Activated naive CD4-positive, alpha-beta T cell (primary cell): ENCODE data around the gene SLF2.

ENCODE experiments used
- DNase-seq, 4 experiments: peaks; one replicate each; lab custom pipeline; 2025; lab: John Stamatoyannopoulos, UW

Gene SLF2

GRCh38 chr10:100980711-100981110 lies 67.9 kb downstream of the SLF2 start:
- DNase-seq: no peak

DNA sequence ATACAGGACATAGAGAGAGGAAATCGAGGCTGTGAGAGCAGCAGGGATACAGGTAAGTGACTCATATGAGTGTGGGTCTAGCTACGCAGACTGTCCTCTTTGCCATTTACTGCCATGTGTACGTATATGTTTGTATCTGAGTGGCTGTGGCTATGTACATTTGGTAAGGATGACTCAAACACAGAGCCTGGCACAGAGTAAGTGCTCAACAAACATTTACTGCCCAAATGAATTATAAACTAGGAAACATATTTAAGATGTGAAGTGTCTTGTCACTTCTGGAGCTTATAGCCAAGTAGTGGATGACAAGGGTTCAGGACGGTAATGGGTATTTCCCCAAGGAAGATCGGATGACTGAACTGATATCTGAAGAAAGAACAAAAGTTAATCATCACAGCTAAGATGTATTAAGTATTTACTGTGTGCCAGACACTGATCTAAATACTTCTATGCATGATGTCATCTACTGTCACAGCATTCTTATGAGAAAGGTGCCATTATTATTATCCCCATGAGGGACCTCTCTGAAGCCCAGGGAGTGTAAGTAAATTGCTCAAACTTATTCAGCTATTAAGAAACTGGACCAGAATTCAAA lies 68.5 kb downstream of the SLF2 start:
- DNase-seq: no peak

DNA sequence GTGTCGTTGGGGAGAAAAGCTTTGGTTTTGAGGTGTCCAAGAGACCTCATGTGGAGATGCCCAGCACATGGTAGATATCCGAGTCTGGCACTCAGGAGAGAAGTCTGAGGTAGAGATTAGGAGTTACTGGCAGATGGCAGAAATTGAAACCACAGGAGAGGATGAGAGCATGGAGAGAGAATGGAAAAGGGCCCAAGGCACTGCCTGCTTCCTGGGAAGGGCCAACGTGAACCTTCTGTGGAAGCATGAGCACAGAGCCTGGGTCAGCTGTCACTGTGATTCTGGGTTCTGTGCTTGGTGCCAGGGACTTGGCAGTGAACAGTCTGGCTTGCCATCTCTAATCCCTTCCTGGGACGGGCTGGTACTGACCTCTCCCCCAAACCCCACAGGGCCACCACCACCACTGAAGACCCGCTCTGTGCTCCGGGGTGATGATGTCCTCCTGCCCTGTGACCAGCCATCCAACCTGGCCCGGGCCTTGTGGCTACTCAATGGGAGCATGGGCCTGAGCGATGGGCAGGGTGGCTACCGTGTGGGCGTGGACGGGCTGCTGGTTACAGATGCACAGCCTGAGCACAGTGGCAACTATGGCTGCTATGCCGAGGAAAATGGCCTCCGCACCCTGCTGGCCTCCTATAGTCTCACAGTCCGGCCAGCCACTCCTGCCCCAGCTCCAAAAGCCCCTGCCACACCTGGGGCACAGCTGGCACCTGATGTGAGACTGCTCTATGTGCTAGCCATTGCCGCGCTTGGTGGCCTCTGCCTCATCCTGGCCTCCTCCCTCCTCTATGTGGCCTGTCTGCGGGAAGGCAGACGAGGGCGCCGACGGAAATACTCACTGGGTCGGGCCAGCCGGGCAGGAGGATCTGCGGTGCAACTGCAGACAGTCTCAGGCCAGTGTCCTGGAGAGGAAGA lies 70.4 kb downstream of the SLF2 start:
- DNase-seq: no peak

GRCh38 chr10:100983868-100984671 lies 71.3 kb downstream of the SLF2 start:
- DNase-seq: no peak

GRCh38 chr10:100984672-100985177 lies 72.0 kb downstream of the SLF2 start:
- DNase-seq: no peak

GRCh38 chr10:100985336-100985735 lies 72.6 kb downstream of the SLF2 start:
- DNase-seq: no peak

DNA sequence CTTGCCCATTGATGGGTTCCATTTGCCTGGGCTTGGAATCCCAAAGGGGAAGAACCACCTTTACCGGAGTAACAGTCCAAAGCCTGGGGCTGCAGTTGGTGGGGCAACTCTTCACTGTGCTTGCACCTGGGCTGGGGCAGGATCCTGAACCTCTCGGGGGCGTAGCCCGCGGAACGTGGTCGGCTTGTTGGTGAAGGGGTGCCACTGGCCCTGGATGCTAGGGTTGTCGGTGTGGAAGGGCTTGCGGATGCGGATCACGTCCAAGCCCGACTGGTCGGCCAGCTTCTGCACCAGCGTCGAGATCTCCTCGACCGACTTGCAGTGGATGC lies 73.8 kb downstream of the SLF2 start:
- DNase-seq: no peak

DNA sequence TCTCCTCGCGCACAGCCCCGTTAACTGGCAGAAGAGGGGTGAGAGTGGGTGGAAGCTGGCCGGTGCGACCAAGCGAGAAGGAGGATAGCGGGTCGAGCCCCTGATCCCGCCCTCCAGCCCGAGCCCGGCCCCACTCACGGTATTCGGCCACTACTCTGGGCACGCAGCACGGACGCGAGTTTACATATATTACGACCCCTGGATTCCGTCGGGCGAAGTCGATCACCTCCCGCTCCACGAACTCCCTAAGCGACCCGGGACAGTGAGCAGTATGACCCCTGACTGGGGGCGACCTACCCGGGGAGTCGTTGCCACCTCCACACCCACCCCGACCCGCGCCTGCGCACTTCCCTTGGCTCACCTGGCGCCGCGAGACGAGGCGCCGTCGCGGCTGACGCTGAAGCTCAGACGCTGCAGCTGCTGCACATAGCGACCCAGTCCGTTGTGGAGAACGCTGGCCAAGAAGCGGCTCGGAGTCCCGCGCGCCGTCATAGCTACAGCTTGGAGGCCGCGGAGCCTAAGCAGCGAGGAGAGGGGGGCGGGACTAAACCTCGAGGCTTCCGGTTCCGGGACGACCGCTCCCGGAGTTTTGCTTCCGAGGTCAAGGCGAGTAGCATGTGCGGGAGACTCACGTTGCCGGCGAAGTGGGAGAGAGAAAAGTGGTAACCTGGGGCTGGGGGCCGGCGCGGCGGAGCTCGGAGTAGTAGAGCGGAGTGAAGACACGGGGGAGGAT lies 74.4 kb downstream of the SLF2 start, which contains the start of the genes MRPL43 and TWNK:
TSS of gene MRPL43 (minus strand) at position 546 of the 733 bp plus-strand sequence. CDS start at position 492, 54 bp downstream.
TSS of gene TWNK (plus strand) at position 592 of the 733 bp plus-strand sequence. CDS start 668 bp downstream, outside the sequence.
- peak; percentile 66 to 84 (median 76) for DNase-seq

- DNase-seq: no peak
Measured at GRCh38 chr10:100987685-100988049, 74.9 kb downstream of the SLF2 start.

DNA sequence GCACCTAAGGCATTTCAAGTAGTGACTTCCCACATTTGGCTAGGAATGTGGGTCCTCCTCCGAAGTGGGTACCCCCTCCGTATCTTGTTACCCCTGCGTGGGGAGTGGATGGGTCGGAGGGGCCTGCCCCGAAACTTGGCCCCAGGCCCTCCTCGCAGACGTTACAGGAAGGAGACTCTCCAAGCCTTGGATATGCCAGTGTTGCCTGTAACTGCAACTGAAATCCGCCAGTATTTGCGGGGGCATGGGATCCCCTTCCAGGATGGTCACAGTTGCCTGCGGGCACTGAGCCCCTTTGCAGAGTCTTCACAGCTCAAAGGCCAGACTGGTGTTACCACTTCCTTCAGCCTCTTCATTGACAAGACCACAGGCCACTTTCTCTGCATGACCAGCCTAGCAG lies 75.4 kb downstream of the SLF2 start:
- no peak for DNase-seq

- no peak for DNase-seq
Measured at GRCh38 chr10:100989088-100989487, 76.3 kb downstream of the SLF2 start.

DNA sequence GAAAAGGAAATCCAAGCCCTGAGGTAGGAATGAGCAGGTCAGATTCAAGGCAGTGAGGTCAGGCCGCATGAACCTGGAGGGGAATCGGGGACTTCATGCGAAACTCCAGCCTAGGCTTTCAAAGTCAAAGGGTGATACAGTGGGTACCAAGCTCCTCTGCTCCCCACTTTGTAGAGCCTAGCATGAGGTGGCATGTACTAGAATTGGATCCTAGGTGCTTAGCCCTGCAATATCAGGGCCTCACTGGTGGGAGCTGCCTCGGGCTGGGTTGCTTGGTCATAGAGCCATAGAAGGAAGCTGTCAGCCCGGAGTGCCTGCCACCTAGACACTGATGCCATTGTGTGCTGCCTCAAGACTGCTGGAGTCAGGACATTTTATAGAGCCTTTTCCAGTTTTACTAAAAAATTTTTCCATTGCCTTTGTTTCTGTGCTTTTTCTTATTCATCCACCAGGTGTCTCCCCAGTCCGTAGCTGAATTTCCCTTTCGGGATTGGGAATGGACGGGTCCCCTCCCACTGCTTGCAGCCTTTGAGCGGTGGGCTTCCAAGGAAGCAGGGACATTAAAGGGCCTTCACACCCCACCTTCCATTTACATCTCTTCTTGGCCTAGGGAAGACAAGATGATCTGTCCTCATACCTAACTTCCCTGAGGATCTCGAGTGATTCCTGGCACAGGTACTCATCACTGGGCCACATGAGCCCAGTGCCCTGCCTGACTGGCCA lies 81.4 kb downstream of the SLF2 start:
- no peak for DNase-seq

- DNase-seq: no peak
Measured at GRCh38 chr10:100995181-100995580, 82.4 kb downstream of the SLF2 start.

DNA sequence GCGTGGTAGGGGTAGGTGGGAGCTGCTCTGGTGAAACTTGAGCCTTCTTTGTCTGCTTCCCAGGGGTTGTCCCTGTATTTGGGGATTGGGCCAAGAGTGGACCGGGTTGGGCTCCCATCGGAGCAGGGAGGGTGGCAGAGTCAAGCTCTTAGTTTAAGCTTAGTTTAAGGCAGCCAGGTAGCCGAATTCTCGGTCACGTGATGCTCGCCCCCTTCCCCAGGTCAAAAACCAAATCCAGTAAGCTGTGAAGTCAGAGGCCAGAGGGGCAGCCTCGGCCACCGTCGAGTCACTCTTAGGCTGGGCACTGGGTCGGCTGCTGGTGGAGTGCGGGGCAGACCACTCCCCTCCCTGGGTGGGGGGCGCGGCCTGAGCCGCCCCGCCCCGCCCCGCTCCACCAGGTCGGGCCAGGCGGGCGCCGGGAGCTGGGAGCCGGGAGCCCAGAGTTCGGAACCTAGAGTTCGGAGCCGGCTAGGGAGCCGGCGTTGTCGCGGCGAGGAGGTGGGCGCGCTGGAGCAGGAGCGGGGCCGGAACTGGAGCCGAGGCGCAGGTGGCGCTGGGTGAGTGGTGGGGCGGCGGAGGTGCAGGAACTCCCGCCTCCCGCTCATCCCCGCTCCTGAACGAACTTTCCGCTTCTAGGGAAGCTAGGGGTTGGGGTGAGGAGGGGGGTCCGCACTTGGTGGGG lies 84.1 kb downstream of the SLF2 start:
- peak in 2 of 4 experiments; percentile 25 to 52 for DNase-seq

DNA sequence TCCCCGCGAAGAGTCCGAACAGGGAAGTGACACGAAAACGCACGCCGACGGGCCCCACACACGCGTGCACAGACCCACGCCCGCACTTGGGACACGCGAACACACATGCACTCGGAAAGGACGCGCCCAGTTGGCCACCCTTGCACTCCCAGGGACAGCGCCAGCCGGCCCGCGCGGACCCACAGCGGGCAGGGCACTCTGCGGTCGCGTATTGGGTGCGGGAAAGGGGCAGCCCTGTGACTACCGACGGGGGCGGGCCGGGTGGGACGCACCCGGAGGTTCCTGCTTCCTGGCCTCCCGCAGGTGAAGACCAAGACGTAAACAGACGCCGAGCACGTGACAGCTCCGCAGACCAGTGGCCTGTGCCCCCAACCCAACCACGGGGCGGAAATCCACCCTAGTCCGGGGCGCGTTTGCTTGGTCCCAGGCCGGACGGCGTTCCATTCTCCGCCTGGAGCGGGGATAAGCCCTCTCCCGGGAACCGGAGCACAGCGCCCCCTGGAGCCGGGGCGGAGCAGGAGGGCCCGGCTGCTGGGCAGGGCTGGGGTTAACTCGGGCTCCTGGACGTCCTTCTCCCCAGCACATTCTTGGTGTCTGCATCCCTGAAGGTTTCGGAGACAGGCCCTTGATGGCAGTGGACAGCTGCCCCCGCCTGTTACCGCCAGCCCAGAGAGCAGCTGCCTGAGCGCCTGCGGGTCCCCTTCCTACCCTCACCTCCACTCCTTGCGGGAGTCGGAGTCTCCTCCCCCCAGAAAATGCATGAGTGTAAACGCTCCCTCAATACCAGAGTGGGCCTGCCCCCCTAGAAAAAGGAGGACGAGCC lies 84.8 kb downstream of the SLF2 start:
- peak; percentile 33 to 65 (median 54) for DNase-seq

- peak in 3 of 4 experiments; percentile 32 to 58 (median 39) for DNase-seq
Measured at GRCh38 chr10:100998183-100998990, 85.6 kb downstream of the SLF2 start.

DNA sequence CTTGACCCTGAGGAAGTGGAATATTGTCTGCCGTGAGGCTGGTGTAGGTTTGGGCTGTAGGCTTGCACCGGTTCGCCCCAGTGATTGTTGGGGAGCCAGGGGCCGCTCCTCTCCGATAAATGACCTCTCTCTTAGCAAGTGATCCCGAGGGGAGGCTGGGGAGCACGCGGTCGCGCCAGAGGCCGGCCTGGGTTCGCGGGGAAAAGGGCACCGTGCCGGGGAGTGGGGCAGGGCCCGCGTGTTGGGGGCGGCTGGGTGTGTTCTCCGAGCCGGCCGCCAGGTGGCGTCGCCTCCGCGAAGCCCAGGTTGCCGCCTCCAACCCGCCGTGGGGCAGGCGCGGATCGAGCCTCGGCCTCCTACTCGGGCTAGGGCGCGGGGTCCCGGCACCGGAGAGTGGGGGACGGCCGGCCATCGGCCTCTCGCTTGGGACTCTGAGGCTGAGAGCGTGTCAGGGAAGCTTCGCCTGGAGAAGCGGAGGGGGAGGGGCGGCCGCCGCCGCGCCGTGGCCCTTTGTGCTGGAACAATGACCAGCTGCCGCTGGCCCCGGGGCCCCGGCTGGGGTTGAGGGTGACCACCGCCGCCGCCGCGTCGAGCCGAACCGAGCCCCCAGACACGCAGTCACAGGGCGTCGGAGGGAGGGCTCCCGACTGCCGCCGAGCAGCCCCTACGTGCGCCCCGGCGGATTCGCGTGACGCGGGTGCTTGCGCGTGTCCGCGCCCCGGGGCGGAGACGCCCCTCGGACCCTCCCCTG lies 86.4 kb downstream of the SLF2 start:
- peak; percentile 40 to 73 (median 56) for DNase-seq

GRCh38 chr10:100999742-101000126 lies 87.0 kb downstream of the SLF2 start, which contains the start of gene LZTS2:
LZTS2 (plus strand) TSS chr10:100999808; CDS start chr10:101002539, 2,731 bp downstream.
- DNase-seq: no peak
